Ovary (tissue), 3 donors: ENCODE measurements around the gene KBTBD4.

ENCODE experiments used
- POLR2A ChIP-seq: fragments of 450-650 bp; IDR thresholded peaks from one replicate; pipeline ENCODE4 v1.6.1; 2017; ENCODE audit warnings: antibody characterized with exemption, mild to moderate bottlenecking, moderate library complexity
- TF ChIP-seq, protein P1 (sequence below), 3 donors: fragments of 450-650 bp in 2 of 3; fragments of 200-600 bp in 1 of 3; IDR thresholded peaks; one replicate each; pipeline versions ENCODE4 v1.5.1 to v1.8.0; 2016 to 2022; ENCODE audit warnings: antibody characterized with exemption in 3 of 3, mild to moderate bottlenecking in 1 of 3
- donor health status: DM: no; HTN: no; CAD: no.

DNA sequence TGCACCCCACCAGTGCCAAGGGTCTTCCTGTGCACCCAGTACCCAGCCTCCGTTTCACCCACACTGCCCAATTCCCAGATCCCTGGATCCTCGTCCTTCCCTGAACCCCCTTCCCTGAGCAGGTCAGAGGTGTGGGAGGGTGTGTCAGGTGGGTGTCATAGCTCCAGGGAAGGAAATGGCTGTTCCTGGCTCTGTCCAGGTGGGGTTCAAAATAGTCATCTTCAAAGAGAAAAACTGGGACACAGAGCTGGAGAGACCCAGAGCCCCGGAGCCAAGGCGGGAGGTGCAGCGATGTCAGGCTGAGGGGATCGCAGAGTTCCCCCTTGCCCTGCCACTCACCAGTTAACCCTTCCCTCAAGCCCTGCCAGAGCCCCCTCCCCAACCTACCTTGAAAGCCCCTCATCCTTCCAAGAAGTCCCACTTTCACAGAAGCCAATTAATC lies 14.7 kb upstream of the KBTBD4 start:
- TF ChIP-seq, protein P1, sequence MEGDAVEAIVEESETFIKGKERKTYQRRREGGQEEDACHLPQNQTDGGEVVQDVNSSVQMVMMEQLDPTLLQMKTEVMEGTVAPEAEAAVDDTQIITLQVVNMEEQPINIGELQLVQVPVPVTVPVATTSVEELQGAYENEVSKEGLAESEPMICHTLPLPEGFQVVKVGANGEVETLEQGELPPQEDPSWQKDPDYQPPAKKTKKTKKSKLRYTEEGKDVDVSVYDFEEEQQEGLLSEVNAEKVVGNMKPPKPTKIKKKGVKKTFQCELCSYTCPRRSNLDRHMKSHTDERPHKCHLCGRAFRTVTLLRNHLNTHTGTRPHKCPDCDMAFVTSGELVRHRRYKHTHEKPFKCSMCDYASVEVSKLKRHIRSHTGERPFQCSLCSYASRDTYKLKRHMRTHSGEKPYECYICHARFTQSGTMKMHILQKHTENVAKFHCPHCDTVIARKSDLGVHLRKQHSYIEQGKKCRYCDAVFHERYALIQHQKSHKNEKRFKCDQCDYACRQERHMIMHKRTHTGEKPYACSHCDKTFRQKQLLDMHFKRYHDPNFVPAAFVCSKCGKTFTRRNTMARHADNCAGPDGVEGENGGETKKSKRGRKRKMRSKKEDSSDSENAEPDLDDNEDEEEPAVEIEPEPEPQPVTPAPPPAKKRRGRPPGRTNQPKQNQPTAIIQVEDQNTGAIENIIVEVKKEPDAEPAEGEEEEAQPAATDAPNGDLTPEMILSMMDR (IDR thresholded peaks at IDR 0.05): no peak
- no peak for TF ChIP-seq POLR2A
